ENCODE data around the gene MGRN1.

- peak; percentile 51 to 95 (median 77) for TF ChIP-seq POLR2AphosphoS5 (IDR thresholded peaks at IDR 0.05)
- TF ChIP-seq CTCF (IDR thresholded peaks at IDR 0.05): no peak
- TF ChIP-seq POLR2A (IDR thresholded peaks at IDR 0.05): no peak
- no peak for TF ChIP-seq EP300 (IDR thresholded peaks at IDR 0.05)
Observed at GRCh38 chr16:4734063-4734729, 109.6 kb downstream of the MGRN1 start, which contains the start of the genes ANKS3 and DNAAF8.
